ENCODE measurements around the gene PREPL. TPM values are rescaled to one million over a fixed set of nuclear protein-coding genes. Genes with fewer than 3 reads are reported as not detected.
"Not testable (repeated sequence)": the region's sequence is repeated elsewhere in the genome, so short reads cannot be mapped to it uniquely, and the experiment has no call there.

The PREPL gene
- total RNA-seq, result 10 to 100 TPM; 18.7 to 40.6 (median 31.3) TPM

DNA sequence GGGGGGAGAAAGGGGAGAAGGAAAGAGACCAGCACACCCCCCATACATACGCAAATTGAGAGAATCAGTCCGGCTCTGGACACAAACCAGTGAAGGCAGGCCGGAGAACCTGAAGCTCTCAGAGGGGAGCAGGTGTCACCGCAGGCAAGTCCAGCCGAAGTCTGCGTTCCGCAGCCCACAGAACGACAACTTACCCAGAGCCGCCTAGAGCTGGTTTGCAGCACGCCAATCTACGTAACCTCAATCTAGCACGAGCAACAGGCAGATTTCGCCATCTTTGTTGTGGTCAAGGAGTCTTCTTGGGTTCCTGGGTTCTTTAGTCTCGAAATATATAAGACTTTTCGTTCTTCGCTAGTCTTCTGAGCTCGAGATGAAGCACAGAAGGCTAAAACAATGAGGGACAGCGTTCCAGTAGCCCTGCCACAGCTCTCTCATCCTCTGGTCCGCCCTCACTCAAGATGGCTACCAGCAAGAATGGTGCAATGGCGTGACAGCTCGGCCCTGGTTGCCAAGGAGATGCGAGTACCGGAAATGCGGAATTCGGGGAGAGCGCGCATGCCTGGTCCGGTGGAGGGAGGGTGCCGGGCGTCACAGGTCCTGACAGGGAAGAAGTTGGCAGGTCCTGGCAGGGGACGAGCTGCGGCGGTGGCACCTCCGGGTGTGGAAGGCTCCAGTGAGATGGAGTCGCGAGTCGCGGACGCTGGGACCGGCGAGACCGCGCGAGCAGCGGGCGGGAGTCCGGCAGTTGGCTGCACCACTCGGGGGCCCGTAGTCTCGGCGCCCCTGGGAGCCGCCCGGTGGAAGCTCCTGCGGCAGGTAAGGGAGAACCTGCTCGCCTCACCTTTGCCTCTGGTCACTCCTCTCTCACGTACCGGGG, at the start of gene PREPL, which contains the start of gene CAMKMT:
Gene PREPL, minus strand, starts transcription at position 165 of the 877 bp plus-strand sequence. CDS start 15,152 bp downstream, outside the sequence.
Gene CAMKMT, plus strand, starts transcription at position 618 of the 877 bp plus-strand sequence.
- DNase-seq (ENCODE audit: low spot score), result peak; percentile 94
- peak; percentile 99 for ATAC-seq (ENCODE audit: low FRiP score)
- TF ChIP-seq, protein P1, sequence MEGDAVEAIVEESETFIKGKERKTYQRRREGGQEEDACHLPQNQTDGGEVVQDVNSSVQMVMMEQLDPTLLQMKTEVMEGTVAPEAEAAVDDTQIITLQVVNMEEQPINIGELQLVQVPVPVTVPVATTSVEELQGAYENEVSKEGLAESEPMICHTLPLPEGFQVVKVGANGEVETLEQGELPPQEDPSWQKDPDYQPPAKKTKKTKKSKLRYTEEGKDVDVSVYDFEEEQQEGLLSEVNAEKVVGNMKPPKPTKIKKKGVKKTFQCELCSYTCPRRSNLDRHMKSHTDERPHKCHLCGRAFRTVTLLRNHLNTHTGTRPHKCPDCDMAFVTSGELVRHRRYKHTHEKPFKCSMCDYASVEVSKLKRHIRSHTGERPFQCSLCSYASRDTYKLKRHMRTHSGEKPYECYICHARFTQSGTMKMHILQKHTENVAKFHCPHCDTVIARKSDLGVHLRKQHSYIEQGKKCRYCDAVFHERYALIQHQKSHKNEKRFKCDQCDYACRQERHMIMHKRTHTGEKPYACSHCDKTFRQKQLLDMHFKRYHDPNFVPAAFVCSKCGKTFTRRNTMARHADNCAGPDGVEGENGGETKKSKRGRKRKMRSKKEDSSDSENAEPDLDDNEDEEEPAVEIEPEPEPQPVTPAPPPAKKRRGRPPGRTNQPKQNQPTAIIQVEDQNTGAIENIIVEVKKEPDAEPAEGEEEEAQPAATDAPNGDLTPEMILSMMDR (IDR thresholded peaks at IDR 0.05), result no peak

DNA sequence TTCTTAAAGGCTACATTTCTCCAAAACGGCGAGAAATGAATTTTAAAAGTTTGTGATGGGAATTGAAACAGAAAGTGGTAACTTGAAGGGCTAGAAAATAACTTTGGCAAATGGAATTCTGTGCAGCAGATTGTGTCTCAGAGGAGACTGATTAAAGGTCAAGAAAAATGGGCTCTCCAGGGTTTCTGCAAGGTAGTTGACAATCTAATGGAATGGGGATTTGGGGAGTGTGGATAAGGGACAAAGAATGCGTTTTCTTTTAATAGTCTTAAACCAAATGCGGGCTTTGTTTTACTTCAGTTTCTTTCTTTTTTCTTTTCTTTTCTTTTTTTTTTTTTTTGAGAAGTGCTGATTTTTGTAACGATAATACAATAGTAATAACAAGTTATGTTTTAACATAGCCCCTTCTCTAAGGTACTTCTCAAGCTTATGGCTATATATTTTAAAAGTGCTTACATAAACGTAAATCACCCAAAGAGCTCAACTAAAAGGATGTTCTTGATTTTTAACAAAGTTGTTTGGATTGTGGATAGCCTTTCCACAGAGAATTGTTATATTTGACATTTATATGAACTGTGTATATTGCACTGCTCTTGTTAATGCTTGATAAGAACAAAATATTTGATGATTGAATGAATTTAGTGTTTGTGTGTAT, 37.1 kb upstream of the PREPL start:
- DNase-seq (ENCODE audit: low spot score) (no peak), ATAC-seq (ENCODE audit: low FRiP score) (no peak)
- TF ChIP-seq, protein P1 (IDR thresholded peaks at IDR 0.05), result no peak

DNA sequence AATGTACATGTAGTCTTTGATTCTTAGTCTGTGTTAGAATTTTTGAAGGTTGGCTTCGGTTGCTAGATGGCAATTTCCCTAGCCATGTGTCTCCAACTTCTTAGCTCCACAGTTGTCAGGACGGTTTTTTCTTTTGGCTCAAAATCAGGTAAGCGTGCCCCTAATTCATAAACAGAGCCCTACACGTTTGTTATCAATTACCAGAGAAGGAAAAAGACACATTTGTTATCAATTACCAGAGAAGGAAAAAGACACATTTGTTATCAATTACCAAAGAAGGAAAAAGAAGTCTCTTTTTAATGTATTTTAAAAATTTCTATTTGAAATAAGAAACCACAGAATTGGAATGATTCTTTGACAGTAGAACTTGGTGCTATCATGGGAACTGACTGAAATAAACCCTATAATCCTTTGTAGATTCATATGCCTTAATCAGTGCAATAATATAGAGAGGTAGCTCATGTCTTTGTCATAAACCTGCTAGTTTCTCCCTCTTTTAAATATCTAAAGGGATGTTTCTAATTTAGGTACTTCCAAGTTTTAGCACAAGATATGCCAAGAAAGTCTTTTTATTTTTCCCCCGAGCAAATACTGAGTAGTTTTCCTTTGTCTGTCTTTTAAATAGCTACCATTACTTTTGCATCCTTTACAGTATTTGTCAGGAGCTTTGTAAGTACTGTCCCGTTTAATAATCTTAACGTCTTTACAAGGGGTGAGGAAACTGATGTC, 36.3 kb upstream of the PREPL start:
- TF ChIP-seq, protein P1 (IDR thresholded peaks at IDR 0.05), result no peak
- ATAC-seq (ENCODE audit: low FRiP score) (no peak), DNase-seq (ENCODE audit: low spot score) (no peak)

DNA sequence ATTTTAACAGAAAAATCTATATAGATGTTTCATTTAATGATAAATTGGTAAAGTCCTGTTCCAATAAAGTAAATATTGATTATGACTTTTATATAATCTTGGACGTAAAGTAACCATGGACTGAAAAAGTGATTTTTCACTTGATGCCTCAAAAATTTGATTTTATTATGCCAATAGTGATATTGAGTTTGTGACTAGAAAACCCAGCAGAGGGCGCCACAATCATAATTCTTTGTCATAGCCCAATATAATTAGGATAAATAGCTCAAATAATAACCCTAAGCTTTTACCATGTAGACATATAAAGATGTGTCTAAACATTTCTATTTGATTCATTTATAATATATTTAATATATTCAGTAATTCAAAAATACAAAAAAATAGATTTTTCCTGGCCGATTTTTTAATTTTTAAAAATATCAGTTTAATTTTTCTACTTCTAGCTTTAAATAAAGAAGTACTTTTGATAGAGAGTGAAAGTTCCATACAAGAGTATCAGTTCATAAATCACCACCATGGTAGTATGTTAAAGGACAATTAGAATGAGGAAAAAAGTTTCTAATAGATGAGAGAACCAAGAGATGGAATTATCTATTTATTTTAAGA, 31.1 kb upstream of the PREPL start:
- TF ChIP-seq, protein P1 (IDR thresholded peaks at IDR 0.05), result no peak
- ATAC-seq (ENCODE audit: low FRiP score) (no peak), DNase-seq (ENCODE audit: low spot score) (peak; percentile 60)

DNA sequence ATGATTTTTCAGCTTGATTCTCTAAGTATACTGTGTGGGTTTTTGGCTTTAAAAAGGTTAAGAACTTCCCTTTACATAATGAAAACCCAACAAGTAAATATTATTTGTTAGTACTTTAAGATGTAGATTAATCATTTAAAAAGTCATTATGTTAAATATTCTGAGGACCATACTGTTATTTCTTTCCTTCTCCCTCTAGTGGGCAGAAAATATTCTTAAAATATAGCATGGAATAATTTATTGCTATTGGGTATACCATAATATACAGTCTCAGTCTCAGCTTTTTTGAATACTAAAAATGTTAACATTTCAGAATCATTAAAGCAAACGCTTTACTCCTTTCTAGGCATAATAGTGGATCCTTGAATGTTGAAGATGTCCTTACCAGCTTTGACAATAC, 28.6 kb upstream of the PREPL start:
- TF ChIP-seq, protein P1 (IDR thresholded peaks at IDR 0.05), result no peak
- DNase-seq (ENCODE audit: low spot score), result no peak
- ATAC-seq (ENCODE audit: low FRiP score), result no peak

DNA sequence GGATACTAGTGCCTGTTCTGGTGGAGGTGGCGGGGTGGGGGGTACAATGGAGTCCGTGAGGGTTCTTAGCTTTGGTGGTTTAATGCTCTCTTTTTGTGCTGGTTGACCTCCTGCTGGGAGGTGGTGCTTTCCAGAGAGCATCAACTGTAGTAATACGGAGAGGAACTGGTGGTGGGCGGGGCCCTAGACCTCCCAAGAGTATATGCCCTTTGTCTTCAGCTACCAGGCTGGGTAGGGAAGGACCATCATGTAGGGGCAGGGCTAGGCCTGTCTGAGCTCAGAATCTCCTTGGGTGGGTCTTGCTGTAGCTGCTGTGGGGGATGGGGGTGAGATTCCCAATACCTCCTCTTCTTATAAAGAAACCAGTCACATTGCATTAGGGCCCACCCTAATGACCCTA, 27.6 kb upstream of the PREPL start:
- no peak for ATAC-seq (ENCODE audit: low FRiP score)
- TF ChIP-seq, protein P1 (IDR thresholded peaks at IDR 0.05), result no peak
- DNase-seq (ENCODE audit: low spot score), result no peak

DNA sequence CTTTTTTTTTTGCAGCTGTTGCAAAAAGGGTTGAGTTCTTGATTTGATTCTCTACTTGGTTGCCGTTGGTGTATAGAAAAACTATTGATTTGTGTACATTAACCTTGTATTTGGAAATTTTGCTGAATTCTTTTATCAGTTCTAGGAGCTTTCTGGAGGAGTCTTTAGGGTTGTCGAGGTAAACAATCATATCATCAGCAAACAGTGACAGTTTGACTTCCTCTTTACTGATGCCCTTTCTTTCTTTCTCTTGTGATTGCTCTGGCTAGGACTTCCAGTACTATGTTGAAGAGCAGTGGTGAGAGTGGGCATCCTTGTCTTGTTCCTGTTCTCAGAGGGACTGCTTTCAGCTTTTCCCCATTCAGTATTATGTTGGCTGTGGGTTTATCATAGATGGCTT, 23.9 kb upstream of the PREPL start:
- DNase-seq (ENCODE audit: low spot score); ATAC-seq (ENCODE audit: low FRiP score): not testable (repeated sequence)

Data from omental fat pad (tissue), 4 donors.